GM12872 (cell line): ENCODE data around the gene DUS2.

ENCODE experiments used
- CTCF ChIP-seq: IDR thresholded peaks from 3 replicates; pipeline ENCODE4 v1.5.1; 2011; ENCODE audit warnings: low read depth, mild to moderate bottlenecking, low read length, moderate library complexity; ENCODE audit not compliant: insufficient read depth

DUS2 gene

DNA sequence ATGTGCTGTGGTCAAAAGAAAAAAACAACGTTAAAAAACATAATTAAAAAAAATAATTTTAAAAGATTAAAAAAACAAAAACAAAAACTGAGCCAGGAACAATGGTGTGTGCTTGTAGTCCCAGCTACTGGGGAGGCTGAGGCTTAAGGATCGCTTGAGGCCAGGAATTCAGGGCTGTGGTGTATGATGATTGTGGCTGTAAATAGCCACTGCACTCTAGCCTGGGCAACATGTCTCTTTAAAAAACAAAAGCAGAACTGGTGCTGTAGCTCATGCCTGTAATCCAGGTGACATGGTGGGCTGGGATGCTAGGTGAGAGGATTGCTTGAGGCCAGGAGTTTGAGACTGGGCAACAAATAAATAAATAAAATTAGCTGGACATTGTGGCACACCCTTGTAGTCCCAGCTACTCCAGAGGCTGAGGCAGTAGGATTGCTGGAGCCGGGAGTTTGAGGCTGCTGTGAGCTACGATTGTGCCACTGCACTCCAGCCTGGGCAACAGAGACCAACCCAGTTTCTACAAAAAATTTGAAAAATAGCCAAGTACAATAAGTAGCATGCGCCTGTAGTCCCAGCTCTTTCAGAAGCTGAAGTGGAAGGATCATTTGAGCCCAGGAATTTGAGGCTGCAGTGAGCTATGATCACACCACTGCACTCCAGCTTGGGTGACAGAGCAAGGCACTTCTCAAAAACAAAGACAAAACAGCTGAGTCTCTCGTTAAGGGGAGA lies 105.7 kb downstream of the DUS2 start:
- no peak for TF ChIP-seq CTCF
